ENCODE measurements around the gene ATP5F1D. TPM values are rescaled to one million over a fixed set of nuclear protein-coding genes. Genes with fewer than 3 reads are reported as not detected.

The ATP5F1D gene
- total RNA-seq, 1 donor from 2014 or later: 167 TPM

- Mint-ChIP-seq H3K36me3 (ENCODE audit: unreplicated experiment) (peaks cover 15% of the 10 kb centered on the region), H3K4me3 (ENCODE audit: unreplicated experiment) (peak overlapping the region; percentile 91), H3K27me3 (ENCODE audit: unreplicated experiment) (no peaks in the 10 kb centered on the region), H3K4me1 (ENCODE audit: unreplicated experiment) (peaks cover 31% of the 10 kb centered on the region), H3K27ac (ENCODE audit: unreplicated experiment) (peak overlapping the region; percentile 94), H3K9me3 (ENCODE audit: unreplicated experiment) (no peaks in the 10 kb centered on the region)
- DNase-seq (ENCODE audit: extremely low spot score, unreplicated experiment): no peak
- TF ChIP-seq CTCF (IDR thresholded peaks at IDR 0.05): no peak
Observed at GRCh38 chr19:1250437-1251260, 9.1 kb downstream of the ATP5F1D start.

GRCh38 chr19:1251330-1252220 is 10.0 kb downstream of the ATP5F1D start:
- H3K27me3 Mint-ChIP-seq (ENCODE audit: unreplicated experiment): no peaks in the 10 kb centered on the region

GRCh38 chr19:1252221-1252820 is 10.8 kb downstream of the ATP5F1D start:
- H3K4me1 Mint-ChIP-seq (ENCODE audit: unreplicated experiment): peaks cover 34% of the 10 kb centered on the region
- peaks cover 22% of the 10 kb centered on the region for H3K36me3 Mint-ChIP-seq (ENCODE audit: unreplicated experiment)
- no peaks in the 10 kb centered on the region for H3K9me3 Mint-ChIP-seq (ENCODE audit: unreplicated experiment)
- peak overlapping the region; percentile 91 for H3K4me3 Mint-ChIP-seq (ENCODE audit: unreplicated experiment)
- no peaks in the 10 kb centered on the region for H3K27me3 Mint-ChIP-seq (ENCODE audit: unreplicated experiment)
- peak; percentile 97 for DNase-seq (ENCODE audit: extremely low spot score, unreplicated experiment)
- peak overlapping the region; percentile 94 for H3K27ac Mint-ChIP-seq (ENCODE audit: unreplicated experiment)
- no peak for TF ChIP-seq CTCF (IDR thresholded peaks at IDR 0.05)

More at GRCh38 chr19:1251330-1252220, 10.0 kb downstream of the ATP5F1D start:
- no peak for DNase-seq (ENCODE audit: extremely low spot score, unreplicated experiment)
- no peaks in the 10 kb centered on the region for H3K9me3 Mint-ChIP-seq (ENCODE audit: unreplicated experiment)
- peaks cover 33% of the 10 kb centered on the region for H3K4me1 Mint-ChIP-seq (ENCODE audit: unreplicated experiment)
- no peak for TF ChIP-seq CTCF (IDR thresholded peaks at IDR 0.05)
- peaks cover 20% of the 10 kb centered on the region for H3K36me3 Mint-ChIP-seq (ENCODE audit: unreplicated experiment)
- peak overlapping the region; percentile 94 for H3K27ac Mint-ChIP-seq (ENCODE audit: unreplicated experiment)
- H3K4me3 Mint-ChIP-seq (ENCODE audit: unreplicated experiment): peak overlapping the region; percentile 91

DNA sequence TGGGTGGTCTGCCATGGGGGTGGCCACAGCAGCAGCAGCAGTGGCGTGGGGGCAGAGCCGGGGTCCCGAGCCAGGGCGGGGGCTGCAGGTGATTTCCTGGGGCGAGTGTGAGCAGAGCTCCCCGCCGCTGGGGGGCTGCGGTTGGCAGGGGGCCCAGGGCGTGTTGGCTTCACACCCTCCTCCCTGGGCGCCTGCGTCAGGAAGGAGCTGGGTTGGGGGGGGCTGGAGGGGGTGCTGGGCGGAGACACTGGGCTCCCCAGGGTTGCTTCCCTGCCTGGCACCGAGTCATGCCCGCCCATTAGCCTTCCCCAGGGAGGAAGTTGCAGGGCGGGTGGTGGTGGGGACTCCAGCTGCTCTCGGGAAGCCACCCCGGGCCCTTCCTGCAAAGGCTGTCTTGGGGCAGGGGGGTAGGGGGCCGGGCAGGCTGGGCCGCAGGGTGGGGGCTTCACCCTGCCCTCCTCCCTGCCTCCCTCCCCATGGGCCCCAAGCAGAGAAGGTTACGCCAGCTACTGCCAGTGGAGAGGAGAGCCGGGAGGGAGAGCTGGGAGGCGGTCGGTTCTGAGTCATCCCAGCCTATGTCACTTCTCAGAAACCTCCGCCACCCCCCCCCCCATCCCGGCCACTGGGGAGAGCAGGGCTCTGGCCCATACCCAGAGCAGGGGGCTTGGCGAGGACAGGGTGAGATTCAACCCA is 11.4 kb downstream of the ATP5F1D start:
- Mint-ChIP-seq H3K9me3 (ENCODE audit: unreplicated experiment) (no peaks in the 10 kb centered on the region), H3K27ac (ENCODE audit: unreplicated experiment) (peak overlapping the region; percentile 94), H3K27me3 (ENCODE audit: unreplicated experiment) (no peaks in the 10 kb centered on the region), H3K36me3 (ENCODE audit: unreplicated experiment) (peaks cover 28% of the 10 kb centered on the region), H3K4me3 (ENCODE audit: unreplicated experiment) (peak overlapping the region; percentile 91), H3K4me1 (ENCODE audit: unreplicated experiment) (peaks cover 40% of the 10 kb centered on the region)
- DNase-seq (ENCODE audit: extremely low spot score, unreplicated experiment): peak; percentile 98
- TF ChIP-seq CTCF (IDR thresholded peaks at IDR 0.05): peak; percentile 26
